Stimulated activated effector memory CD8-positive, alpha-beta T cell treated with anti-CD3 and anti-CD28 coated beads, Interleukin-12 subunit alpha, Interleukin-12 subunit beta, amount 100 ng/mL, for 72 hours (primary cell): ENCODE results near the gene CFAP91.

Source experiments
- ATAC-seq: fragments of 150-1000 bp; cut with Tn5 transposase; 2 replicates; pipeline ENCODE4 v1.10.0; 2021
- DNase-seq, 2 donors: peaks; one replicate each; pipeline ENCODE4 v3.0.0; 2021 to 2022; ENCODE audit warnings: low spot score in 2 of 2
- H3K27ac Mint-ChIP-seq: one replicate; pipeline ENCODE4 v1.8.0; 2022; ENCODE audit warnings: mild to moderate bottlenecking, mixed read lengths
- H3K36me3 Mint-ChIP-seq: one replicate; pipeline ENCODE4 v1.8.0; 2022; ENCODE audit warnings: mild to moderate bottlenecking, mixed read lengths
- H3K4me1 Mint-ChIP-seq: one replicate; pipeline ENCODE4 v1.8.0; 2022; ENCODE audit warnings: mixed read lengths
- H3K4me3 Mint-ChIP-seq: one replicate; pipeline ENCODE4 v1.8.0; 2022; ENCODE audit warnings: mild to moderate bottlenecking, mixed read lengths
- H3K9me3 Mint-ChIP-seq: one replicate; pipeline ENCODE4 v1.8.0; 2022; ENCODE audit warnings: mixed read lengths

Gene CFAP91

DNA sequence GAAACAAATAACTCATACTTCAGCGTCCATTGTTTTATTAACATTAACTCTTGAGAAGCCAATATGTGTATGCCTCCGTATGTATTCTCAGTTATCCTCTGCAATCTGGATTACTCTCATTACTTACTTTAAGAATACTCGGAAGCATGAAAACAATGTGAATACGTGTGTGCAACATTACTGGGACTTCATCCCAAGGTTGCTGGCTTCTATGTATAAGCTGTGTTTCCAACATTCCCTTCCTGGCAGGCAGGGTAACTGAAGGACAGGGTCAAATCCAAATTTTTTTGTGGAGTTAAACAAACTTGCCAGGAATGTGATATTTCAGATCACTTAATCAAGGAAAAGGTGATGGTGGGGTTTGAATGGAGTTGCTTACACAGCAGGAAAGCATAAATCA, 44.5 kb downstream of the CFAP91 start:
- Mint-ChIP-seq H3K36me3 (no peaks in the 10 kb centered on the region), H3K4me1 (no peaks in the 10 kb centered on the region), H3K27ac (no peak overlapping the region), H3K9me3 (no peaks in the 10 kb centered on the region), H3K4me3 (no peak overlapping the region)
- no peak for ATAC-seq
- no peak for DNase-seq

DNA sequence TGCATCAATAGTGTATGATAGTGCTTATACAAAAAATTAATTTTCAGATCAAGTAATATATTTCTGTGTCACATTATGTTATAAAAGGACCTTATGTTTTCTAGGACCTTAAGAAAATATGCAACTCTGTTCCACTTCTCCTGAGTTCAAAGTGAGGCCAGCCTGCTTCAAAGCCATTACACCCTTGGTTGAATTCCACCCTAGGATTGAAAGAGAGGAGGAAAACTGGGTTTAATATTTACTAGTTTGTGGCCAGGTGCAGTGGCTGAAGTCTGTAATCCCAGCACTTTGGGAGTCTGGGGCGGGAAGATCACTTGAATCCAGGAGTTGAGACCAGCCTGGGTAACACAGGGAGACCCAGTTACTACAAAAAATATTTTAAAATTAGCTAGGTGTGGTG, 46.2 kb downstream of the CFAP91 start:
- H3K9me3 Mint-ChIP-seq = peaks cover 3% of the 10 kb centered on the region
- no peak overlapping the region for H3K4me3 Mint-ChIP-seq

DNA sequence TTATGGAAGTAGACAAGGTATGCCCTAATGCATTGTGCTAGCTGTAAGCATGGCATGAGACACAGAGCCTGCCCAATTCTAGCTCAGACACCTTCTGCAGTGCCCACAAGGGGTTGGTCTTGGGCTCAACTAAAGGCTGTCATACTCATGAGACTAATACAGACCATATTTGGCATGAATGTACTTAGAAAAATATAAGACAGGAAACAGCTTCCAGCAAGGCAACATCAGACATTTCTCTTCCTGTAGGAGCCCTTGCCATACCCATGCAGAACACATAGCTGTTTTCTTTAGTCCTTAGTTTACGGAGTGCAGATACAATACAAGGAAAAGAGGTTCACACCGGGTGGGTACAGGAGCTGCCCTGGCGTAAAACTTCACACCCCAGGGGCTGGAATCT, 48.6 kb downstream of the CFAP91 start:
- Mint-ChIP-seq H3K36me3 (no peaks in the 10 kb centered on the region), H3K27ac (no peak overlapping the region), H3K4me3 (no peak overlapping the region), H3K9me3 (peaks cover 4% of the 10 kb centered on the region), H3K4me1 (no peaks in the 10 kb centered on the region)
- ATAC-seq (no peak), DNase-seq (no peak)

More for the DNA sequence above, 46.2 kb downstream of the CFAP91 start:
- no peaks in the 10 kb centered on the region for H3K36me3 Mint-ChIP-seq
- ATAC-seq (no peak), DNase-seq (no peak)
- H3K27ac Mint-ChIP-seq = no peak overlapping the region
- no peaks in the 10 kb centered on the region for H3K4me1 Mint-ChIP-seq
